Fibroblast of skin of left quadriceps (primary cell): ENCODE measurements around the gene CEP78.

Source experiments
- DNase-seq, 2 experiments: peaks; one replicate each; pipeline ENCODE4 v3.0.0-alpha.2; 2013; ENCODE audit warnings: low read depth in 2 of 2

Gene CEP78

DNA sequence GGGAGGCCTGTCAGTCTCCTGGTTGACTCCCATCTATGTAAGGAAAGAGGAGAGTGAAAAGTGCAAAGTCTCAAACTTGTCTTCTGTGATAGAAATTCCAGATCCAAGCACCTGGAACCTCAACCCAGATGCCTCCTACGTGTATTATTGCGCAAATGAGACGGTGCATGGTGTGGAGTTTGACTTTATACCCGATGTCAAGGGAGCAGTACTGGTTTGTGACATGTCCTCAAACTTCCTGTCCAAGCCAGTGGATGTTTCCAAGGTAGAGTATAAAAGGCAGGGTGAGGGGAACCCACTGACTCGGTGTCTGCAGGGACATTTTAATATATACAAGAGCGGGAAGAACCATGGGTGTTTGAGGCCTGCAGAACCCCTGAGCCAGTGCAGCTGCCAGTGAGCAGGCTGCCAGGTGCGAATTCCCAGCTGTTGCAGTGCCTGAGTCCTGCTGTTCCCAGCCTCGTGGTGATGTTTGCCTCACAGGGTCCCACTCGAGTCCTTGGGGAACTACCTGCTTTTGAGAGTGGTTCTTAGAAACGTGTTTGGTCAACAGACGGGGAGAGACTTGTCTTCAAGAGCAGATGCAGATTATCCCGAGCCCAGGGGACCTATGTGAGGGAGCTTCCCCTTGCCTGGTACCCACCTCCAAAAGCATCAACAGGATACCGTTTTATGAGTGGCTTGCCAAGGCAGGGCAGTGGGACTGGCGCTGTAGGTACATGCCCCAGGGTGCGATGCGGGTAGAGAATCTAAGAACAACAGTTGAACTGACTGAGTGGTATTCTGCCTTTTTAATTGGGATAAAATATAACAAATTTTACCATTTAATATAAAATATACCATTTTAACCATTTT is 70.6 kb downstream of the CEP78 start:
- no peak for DNase-seq

- no peak for DNase-seq
These were observed 71.5 kb downstream of the CEP78 start for GRCh38 chr9:78307360-78307759.

DNA sequence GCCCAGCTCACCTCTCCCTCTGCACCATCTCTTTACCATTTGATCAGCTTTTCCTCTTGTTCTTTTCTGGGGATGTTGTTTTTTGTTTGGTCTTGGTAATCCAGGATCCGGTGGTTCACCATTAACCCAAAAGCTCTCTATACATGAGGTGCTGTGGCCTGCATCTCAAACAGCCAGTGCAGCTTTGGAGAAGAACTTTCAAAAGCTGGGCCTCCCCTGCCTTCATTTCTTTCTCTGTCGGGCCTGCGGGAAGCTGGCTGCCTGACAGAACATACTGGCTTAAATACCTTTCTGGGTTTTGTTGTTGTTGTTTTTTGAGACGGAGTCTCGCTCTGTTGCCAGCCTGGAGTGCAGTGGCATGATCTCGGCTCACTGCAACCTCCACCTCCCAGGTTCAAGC is 73.2 kb downstream of the CEP78 start:
- no peak for DNase-seq

- no peak for DNase-seq
These were observed 75.2 kb downstream of the CEP78 start for GRCh38 chr9:78311075-78311474.

GRCh38 chr9:78311886-78312524 is 76.1 kb downstream of the CEP78 start:
- no peak for DNase-seq

DNA sequence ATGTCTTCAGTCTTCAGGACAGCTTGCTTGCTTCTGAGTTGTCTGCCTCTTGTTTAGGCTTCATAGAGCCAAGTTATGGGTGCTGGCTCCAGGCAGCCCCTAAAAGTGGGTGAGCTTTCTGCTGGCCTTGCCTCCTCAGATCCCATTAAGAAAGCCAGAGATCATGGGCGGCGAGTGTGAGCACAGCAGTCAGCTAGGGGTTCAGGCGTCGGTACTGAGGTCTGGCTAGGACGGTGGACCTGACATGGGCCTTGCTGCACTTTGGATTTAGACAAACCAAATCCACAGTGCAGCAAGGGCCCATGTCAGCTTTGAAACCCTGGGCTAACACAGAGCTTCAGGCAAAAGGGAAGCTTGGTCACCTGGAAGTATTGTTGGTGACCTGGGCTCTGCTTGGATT is 78.7 kb downstream of the CEP78 start:
- no peak for DNase-seq

GRCh38 chr9:78314953-78315870 is 79.3 kb downstream of the CEP78 start:
- DNase-seq, result no peak

DNA sequence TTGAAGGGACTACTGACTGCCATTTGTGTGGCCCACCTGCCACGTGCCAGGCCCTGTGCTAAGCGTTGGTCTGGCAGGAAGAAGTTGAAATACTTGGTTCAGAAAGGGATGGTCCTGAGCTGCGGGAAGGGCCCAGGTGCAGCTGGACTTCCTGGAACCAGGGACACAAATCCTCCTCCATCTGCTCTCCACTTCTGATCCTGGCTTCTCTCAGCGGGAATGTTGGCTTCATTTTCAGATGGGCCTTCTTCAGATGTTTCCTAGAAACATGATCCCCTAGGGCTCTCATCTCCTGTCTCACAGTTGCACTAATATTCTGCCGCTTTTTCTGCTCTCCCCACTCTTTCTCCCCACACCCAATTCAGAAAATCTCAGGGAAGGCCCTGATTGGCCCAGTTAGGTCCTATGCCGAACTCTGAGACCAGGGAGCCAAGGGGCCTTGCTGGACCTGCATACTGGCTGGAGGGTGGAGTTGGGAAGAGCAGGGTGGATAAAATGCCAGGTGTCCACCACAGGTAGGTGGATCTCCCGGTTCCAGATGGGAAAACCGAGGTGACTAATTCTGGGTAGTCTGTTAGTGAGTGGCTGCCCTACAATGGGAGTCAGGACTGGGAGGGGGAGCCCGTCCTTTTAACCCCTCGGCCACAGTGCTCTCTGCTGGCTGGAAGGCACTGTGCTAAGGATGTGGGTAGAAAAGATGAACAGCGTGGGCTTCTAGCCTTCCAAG is 80.5 kb downstream of the CEP78 start:
- no peak for DNase-seq

DNA sequence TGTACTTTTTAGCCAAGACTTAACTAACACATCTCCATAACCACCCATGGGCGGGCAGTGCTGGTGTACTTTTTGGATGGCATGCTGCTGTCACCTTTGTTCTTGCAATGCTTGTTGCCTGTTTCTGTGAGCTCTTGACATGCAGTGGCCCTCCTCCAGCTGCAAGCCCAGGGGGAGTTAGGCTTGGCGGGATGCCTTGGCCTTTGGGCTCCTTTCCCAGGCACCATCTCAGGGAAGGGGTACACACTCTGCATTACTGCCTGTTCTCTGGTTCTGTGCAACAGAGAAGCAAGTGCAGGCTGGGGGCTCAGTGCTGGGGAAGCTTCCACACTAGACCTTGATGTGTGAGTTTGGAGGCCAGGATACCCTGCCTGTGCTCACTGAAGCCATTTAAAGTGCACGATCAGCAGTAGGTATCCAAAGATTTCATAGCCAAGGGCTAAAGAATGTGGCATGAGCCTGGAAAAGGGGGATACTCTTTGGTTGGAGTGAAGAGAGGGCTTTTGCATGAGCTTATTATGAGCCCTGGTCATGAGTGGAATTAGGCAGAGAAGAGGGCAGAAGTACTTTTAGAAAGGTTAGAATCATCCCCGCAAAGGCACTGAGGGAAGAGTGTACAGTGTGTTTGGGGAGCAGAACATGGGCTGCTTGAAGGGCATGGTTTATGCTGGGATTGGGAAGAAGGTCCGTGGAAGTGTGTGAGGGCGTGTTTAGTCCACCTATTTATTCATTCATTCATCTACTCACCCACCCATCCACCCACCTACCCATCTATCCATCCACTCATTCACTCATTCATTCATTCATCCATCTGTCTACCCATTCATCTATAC is 83.5 kb downstream of the CEP78 start:
- no peak for DNase-seq

GRCh38 chr9:78320030-78320693 is 84.3 kb downstream of the CEP78 start:
- DNase-seq, result no peak

- DNase-seq, result no peak
These were observed 85.1 kb downstream of the CEP78 start for GRCh38 chr9:78320875-78321496.

DNA sequence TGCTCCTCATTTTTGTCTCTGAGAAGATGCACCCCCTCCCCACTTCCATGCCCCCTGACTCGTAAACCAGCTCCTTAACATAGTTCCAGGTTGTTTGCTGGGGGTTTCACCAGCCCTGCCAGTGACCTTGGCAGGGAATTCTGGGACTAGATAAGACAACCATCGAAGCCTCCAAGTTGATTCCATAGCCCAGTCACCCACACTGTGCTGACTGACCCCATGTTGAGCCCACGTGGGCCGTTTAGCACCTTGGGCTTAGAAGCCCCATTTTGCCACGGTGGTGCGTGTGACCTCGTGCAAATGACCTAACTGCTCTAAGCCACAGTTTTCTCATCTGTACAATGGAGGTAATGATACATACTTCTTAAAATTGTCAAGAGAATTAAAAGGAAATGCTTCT is 85.6 kb downstream of the CEP78 start:
- DNase-seq, result no peak

DNA sequence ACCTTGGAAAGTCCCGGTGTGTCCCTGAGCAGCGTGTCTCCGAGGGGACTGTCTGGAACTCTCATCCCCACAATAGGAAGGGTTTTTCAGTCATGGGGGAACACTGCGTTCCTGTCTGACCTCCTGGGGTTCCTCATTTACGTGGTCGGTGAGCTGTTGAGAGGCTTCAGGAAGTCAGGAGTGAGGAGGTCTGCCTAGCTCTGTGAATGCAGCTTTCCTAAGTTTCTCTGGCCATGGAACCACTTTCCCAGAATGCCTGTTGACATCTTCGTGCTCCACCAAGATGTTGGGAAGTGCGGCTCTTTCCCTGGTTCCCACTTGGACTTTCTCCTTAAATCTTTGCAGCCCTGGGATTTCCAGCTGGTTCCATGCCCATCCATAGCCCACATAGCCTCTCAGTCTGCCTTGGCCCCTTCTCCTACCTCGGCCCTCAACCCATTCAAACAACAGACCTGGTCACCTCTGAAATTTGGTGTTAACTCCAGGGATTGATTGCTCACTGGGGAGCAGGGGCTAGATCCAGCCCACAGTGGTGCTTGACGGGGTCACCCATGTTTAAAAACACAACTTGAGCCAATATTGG is 88.3 kb downstream of the CEP78 start:
- DNase-seq, result no peak

- DNase-seq, result no peak
These were observed 88.8 kb downstream of the CEP78 start for GRCh38 chr9:78324682-78325081.

- DNase-seq, result peak; percentile 28
These were observed 89.5 kb downstream of the CEP78 start for GRCh38 chr9:78325343-78325742.

- no peak for DNase-seq
These were observed 90.0 kb downstream of the CEP78 start for GRCh38 chr9:78325846-78326360.

DNA sequence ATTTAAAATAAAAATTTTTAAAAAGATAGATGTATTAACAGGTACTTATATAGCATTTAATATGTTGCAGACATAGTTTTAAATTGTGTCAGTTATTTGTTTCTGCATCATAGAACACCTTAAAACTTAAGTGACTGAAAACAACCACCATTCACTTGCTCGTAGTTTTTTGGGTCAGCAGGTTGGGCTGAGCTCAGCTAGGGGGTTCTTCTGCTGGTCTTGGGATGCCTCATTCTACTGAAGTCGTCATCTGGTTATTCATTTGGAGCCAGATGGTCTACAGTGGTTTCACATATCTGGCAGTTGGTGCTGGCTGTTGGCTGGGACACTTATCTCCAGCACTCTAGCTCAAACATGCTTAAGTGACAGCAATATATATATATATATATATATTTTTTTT is 90.7 kb downstream of the CEP78 start:
- DNase-seq, result no peak
